Spleen (tissue), 11 donors: ENCODE data around the gene RABL2B. TPM values are rescaled to one million over a fixed set of nuclear protein-coding genes. Genes with fewer than 3 reads are reported as not detected.
A peak's percentile ranks its signal among the peaks of the same experiment; 100 is the strongest.

Source experiments
- DNase-seq: peaks from one replicate; pipeline ENCODE4 v3.0.0-alpha.2; 2020
- H3K27ac ChIP-seq, 8 donors: fragments of 200-600 bp; sonication (generic) in 7 of 8; 1 replicate in 4 of 8; 2 replicates in 4 of 8; pipeline versions ENCODE4 v1.5.0 to v1.8.0; 2016 to 2021; ENCODE audit warnings: inconsistent platforms in 4 of 8, mild to moderate bottlenecking in 4 of 8, moderate library complexity in 1 of 8
- H3K27me3 ChIP-seq, 7 donors: fragments of 200-600 bp; sonication (generic) in 6 of 7; replicated peaks in 1 of 7; 1 replicate in 4 of 7; 2 replicates in 3 of 7; pipeline versions ENCODE4 v1.5.0 to v1.8.0; 2016 to 2021; ENCODE audit warnings: inconsistent platforms in 3 of 7, mild to moderate bottlenecking in 1 of 7
- H3K36me3 ChIP-seq, 6 donors: fragments of 200-600 bp; sonication (generic) in 5 of 6; 1 replicate in 4 of 6; 2 replicates in 2 of 6; pipeline versions ENCODE4 v1.5.0 to v1.8.0; 2016 to 2021; ENCODE audit warnings: inconsistent platforms in 2 of 6
- H3K4me1 ChIP-seq, 6 donors: fragments of 200-600 bp; sonication (generic) in 5 of 6; 1 replicate in 3 of 6; 2 replicates in 3 of 6; pipeline versions ENCODE4 v1.5.0 to v1.8.0; 2016 to 2021; ENCODE audit warnings: inconsistent platforms in 3 of 6
- H3K4me3 ChIP-seq, 8 donors: fragments of 200-600 bp; sonication (generic) in 7 of 8; 1 replicate in 4 of 8; 2 replicates in 4 of 8; pipeline versions ENCODE4 v1.5.0 to v1.8.0; 2016 to 2021; ENCODE audit warnings: inconsistent platforms in 4 of 8, mild to moderate bottlenecking in 4 of 8, moderate library complexity in 2 of 8
- H3K9me3 ChIP-seq, 8 donors: fragments of 200-600 bp; sonication (generic) in 7 of 8; 1 replicate in 4 of 8; 2 replicates in 4 of 8; pipeline versions ENCODE4 v1.5.0 to v1.8.0; 2016 to 2021; ENCODE audit warnings: inconsistent platforms in 4 of 8
- POLR2A ChIP-seq, 3 donors: fragments of 450-650 bp; IDR thresholded peaks; one replicate each; pipeline ENCODE4 v1.5.1; 2017; ENCODE audit warnings: antibody characterized with exemption in 3 of 3, mild to moderate bottlenecking in 1 of 3
- POLR2AphosphoS5 ChIP-seq, 3 donors: sonication (generic); formaldehyde crosslinking; IDR thresholded peaks; one replicate each; pipeline ENCODE4 v1.5.1; 2017; ENCODE audit warnings: antibody characterized with exemption in 3 of 3
- WGBS, 5 donors: extraction: QIAGEN DNeasy Blood & Tissue Kit in 3 of 5; methylation state at CpG; one replicate each; pipeline versions ENCODE4 v1.1.5 to v1.1.7; 2013 to 2018; 5-methylcytosine and 5-hydroxymethylcytosine counted together
- intact Hi-C: fragments of 100-400 bp; cut with DNase I; formaldehyde crosslinking; loops from one replicate; pipeline ENCODE4 v1.15.0; 2023; ENCODE audit warnings: low total_unique reads
- polyA plus RNA-seq, 3 donors: library from polyadenylated mRNA; stranded (reverse); fragments of 200-250 nt; gene quantifications; one replicate each; pipeline ENCODE4 v1.2.1, GENCODE V29; 2013
- total RNA-seq, 7 donors: library from RNA; depleted of rRNA in 3 of 7; stranded (reverse); fragments of >200 nt in 3 of 7; fragmentation: NEBNext Ultra II Directional in 4 of 7; extraction: Animal tissue kit (Norgen Biotek cat#: 25700) in 4 of 7; gene quantifications; one replicate each; pipeline versions ENCODE4 v1.1.0 to v1.2.1, GENCODE V29; 2016 to 2021
- TF ChIP-seq, protein P1 (sequence below), 11 experiments: fragments of 200-600 bp in 7 of 11; fragments of 450-650 bp in 4 of 11; sonication (generic) in 4 of 11; IDR thresholded peaks in 8 of 11; conservative IDR thresholded peaks in 3 of 11; 1 replicate in 7 of 11; 2 replicates in 4 of 11; pipeline versions ENCODE4 v1.4.0 to v1.8.0; 2016 to 2021; ENCODE audit warnings: antibody characterized with exemption in 11 of 11, inconsistent platforms in 4 of 11, mild to moderate bottlenecking in 1 of 11
- donor health status: healthy with polysubstance abuse.
- donor health status: DM: no; HTN: no; CAD: no; lungs with moderate emphysema.
- donor health status: DM: no; HTN: no; CAD: no.
- donor health status: Bipolar disorder and iron deficiency.
- donor health status: healthy.
- donor health status: DM: no; HTN: no; CAD: no.
- donor health status: DM: yes; HTN: yes; CAD: no.

Gene RABL2B
- total and polyA plus RNA-seq, 10 donors, result 14.5 to 46.9 (median 19.2) TPM

DNA sequence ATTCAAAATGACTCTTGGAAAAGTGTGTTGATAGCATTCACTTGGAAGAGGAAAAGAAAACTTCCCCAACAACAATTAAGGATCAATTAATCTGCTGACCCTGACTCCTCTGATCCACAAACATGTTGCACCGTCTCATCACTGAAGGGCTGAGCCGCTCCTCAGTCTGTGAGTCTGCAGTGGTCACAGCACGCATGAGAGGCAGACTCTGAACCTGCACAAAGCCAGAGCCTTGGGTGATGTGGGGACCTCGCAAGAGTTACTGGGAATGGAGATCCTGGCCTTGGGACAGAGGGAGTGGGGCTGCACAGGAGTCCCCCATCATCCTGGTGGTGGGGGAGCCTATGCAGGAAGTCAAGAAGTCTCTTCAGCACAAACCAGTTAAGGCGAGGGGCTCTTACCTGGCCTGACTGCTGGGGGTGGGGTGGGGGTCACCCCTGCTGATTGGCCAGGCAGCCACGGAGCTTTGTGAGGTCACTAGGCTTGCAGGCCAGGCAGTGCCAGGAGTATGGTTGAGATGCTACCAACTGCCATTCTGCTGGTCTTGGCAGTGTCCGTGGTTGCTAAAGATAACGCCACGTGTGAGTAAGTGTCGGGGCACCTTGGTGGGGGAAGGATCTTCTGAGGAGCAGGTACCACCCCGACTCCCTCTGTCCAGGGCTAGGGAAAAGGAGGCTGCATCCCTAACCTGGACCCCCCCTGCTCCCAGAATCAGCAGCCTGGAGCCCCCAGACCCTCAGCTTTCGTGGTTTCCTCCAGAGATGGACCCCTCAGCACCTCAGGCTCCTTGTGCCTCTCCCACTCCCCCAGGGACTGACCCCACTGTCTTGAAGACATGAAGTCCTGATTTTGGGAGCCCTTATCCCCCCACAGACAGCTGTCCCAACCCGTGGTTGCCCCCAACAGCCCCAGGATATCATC lies 45.4 kb downstream of the RABL2B start, which contains the start of gene ACR:
Gene ACR (plus strand): TSS at position 477 of the 921 bp plus-strand sequence. CDS start 32 bp downstream, at position 509.
- 80 to 88% (median 82%) methylated on average over 10 to 13 of the region's 13 CpGs for WGBS, 5 donors
- no peaks in the 10 kb centered on the region for H3K9me3 ChIP-seq
- no peaks in the 10 kb centered on the region for H3K36me3 ChIP-seq
- H3K27ac ChIP-seq, result no peak within 1 kb of the TSS
- intact Hi-C loops, result no loop called here
- no peak within 1 kb of the TSS for H3K4me3 ChIP-seq
- no peaks in the 10 kb centered on the region for H3K4me1 ChIP-seq
- TF ChIP-seq POLR2A (IDR thresholded peaks at IDR 0.05) (no peak), POLR2AphosphoS5 (IDR thresholded peaks at IDR 0.05) (peak; percentile 42 to 50 (median 48))
- TF ChIP-seq, protein P1, sequence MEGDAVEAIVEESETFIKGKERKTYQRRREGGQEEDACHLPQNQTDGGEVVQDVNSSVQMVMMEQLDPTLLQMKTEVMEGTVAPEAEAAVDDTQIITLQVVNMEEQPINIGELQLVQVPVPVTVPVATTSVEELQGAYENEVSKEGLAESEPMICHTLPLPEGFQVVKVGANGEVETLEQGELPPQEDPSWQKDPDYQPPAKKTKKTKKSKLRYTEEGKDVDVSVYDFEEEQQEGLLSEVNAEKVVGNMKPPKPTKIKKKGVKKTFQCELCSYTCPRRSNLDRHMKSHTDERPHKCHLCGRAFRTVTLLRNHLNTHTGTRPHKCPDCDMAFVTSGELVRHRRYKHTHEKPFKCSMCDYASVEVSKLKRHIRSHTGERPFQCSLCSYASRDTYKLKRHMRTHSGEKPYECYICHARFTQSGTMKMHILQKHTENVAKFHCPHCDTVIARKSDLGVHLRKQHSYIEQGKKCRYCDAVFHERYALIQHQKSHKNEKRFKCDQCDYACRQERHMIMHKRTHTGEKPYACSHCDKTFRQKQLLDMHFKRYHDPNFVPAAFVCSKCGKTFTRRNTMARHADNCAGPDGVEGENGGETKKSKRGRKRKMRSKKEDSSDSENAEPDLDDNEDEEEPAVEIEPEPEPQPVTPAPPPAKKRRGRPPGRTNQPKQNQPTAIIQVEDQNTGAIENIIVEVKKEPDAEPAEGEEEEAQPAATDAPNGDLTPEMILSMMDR (IDR thresholded peaks at IDR 0.05 in 8 of 11, conservative IDR thresholded peaks at IDR 0.05 in 3 of 11), result no peak
- H3K27me3 ChIP-seq, result peaks cover 0 to 7% (median 0%) of the 10 kb centered on the region in 7 donors
- DNase-seq, result peak; percentile 54

DNA sequence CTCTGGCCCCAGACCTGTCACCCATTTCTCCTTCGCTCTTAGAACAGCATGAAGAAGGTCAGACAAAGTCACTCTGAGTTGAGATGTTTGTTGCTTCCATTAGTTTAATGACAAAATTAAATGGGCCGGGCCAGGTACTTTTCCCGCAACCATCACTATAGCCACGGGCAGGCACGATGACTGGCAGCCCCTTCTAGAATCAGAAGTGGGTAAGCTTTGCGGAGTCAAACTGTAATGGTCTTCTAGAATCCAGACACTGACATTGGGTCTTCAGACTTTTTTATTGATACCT lies 47.8 kb downstream of the RABL2B start:
- no peak overlapping the region for H3K4me3 ChIP-seq
- peaks cover 0 to 9% (median 0%) of the 10 kb centered on the region in 6 donors for H3K36me3 ChIP-seq
- DNase-seq, result no peak
- H3K4me1 ChIP-seq, result peaks cover 0 to 18% (median 13%) of the 10 kb centered on the region in 6 donors
- TF ChIP-seq, protein P1 (IDR thresholded peaks at IDR 0.05 in 8 of 11, conservative IDR thresholded peaks at IDR 0.05 in 3 of 11), result no peak
- TF ChIP-seq POLR2A (IDR thresholded peaks at IDR 0.05) (no peak), POLR2AphosphoS5 (IDR thresholded peaks at IDR 0.05) (no peak)
- no peaks in the 10 kb centered on the region for H3K9me3 ChIP-seq
- no peak overlapping the region for H3K27ac ChIP-seq
- 77 to 83% (median 79%) methylated on average over 6 of the region's 6 CpGs for WGBS, 5 donors
- intact Hi-C loops, result no loop called here
- H3K27me3 ChIP-seq, result peaks cover 0 to 22% (median 0%) of the 10 kb centered on the region in 7 donors

DNA sequence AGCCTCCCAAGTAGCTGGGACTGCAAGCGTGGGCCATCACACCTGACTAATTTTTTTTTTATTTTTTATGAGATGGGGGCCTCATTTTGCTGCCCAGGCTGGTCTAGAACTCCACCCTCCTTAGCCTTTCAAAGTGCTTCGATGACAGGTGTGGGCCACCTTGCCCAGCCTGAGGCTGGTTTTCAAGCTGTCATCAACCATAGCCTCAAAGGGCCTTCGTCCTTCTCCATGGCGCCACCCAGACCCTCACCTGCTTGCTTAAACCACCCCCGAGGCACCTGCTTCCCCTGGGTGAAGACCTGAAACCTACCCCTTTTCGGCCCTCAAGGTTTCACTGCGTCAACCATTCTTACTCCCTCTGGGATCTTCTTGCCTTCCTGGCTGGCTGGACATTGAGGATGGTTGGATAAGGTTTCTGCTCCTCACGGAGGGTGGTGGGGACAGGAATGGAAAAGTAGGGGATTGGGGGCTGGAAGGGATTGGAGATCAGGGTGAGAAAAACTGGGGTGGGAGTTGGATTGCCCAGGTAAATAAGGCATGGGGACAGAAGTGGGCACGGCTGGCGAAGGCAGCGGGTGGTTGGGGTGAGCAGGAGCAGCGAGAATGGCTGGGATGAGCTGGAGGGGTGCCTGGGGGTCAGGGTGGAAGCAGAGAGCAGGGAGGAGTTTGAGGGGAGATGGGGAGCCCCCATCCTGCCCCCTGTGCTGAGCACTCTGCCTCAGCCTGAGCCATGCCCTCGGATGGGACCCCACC lies 48.3 kb downstream of the RABL2B start:
- Histone ChIP-seq H3K36me3 (peaks cover 0 to 14% (median 0%) of the 10 kb centered on the region in 6 donors), H3K4me1 (peaks cover 0 to 23% (median 17%) of the 10 kb centered on the region in 6 donors), H3K4me3 (no peak overlapping the region), H3K27me3 (peaks cover 0 to 27% (median 0%) of the 10 kb centered on the region in 7 donors), H3K9me3 (no peaks in the 10 kb centered on the region), H3K27ac (no peak overlapping the region)
- WGBS, 5 donors, result 85 to 95% (median 85%) methylated on average over 13 of the region's 13 CpGs
- TF ChIP-seq, protein P1 (IDR thresholded peaks at IDR 0.05 in 8 of 11, conservative IDR thresholded peaks at IDR 0.05 in 3 of 11), result no peak
- TF ChIP-seq POLR2AphosphoS5 (IDR thresholded peaks at IDR 0.05) (peak in 2 of 3 donors; percentile 30 to 39), POLR2A (IDR thresholded peaks at IDR 0.05) (no peak)
- intact Hi-C loops, result no loop called here
- peak; percentile 54 for DNase-seq
